ENCODE data around the gene TUBA8.

The TUBA8 gene

DNA sequence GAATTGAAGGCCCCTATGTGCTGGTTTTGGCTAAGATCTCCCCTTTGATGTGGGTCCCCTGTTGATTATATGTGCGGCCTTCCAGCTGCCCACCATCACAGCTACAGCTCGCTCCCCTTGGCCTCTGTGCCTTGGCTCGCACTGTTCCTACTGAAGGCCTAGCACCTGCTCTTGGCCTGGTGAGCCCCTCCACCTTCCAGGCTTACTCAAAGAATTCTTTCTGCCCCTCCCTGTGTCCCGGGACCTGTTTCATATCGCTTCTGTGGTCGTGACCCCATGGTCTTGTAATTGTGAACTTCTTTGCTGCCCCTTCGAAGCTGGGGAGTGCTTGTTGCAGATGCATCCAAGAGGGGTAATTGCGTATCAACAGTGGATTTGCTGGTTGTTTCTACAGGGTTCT, 20.3 kb upstream of the TUBA8 start:
- no peak for ATAC-seq
- TF ChIP-seq ISL1 (CRISPR knock-in tag; IDR thresholded peaks at IDR 0.05) (no peak), PPARA (CRISPR knock-in tag; IDR thresholded peaks at IDR 0.05; ENCODE audit: borderline replicate concordance) (no peak), ZC3H10 (CRISPR knock-in tag; IDR thresholded peaks at IDR 0.05) (no peak), ZNF8 (CRISPR knock-in tag; IDR thresholded peaks at IDR 0.05) (no peak), BACH2 (CRISPR knock-in tag; IDR thresholded peaks at IDR 0.05; ENCODE audit: borderline replicate concordance) (no peak), GLIS3 (CRISPR knock-in tag; IDR thresholded peaks at IDR 0.05) (no peak), ARNTL (CRISPR knock-in tag; IDR thresholded peaks at IDR 0.05; ENCODE audit: borderline replicate concordance, low read depth) (no peak), TSHZ2 (CRISPR knock-in tag; IDR thresholded peaks at IDR 0.05) (no peak), PATZ1 (CRISPR knock-in tag; IDR thresholded peaks at IDR 0.05; ENCODE audit: borderline replicate concordance) (no peak), ESRRG (CRISPR knock-in tag; IDR thresholded peaks at IDR 0.05) (no peak)
- TF ChIP-seq, protein P1, sequence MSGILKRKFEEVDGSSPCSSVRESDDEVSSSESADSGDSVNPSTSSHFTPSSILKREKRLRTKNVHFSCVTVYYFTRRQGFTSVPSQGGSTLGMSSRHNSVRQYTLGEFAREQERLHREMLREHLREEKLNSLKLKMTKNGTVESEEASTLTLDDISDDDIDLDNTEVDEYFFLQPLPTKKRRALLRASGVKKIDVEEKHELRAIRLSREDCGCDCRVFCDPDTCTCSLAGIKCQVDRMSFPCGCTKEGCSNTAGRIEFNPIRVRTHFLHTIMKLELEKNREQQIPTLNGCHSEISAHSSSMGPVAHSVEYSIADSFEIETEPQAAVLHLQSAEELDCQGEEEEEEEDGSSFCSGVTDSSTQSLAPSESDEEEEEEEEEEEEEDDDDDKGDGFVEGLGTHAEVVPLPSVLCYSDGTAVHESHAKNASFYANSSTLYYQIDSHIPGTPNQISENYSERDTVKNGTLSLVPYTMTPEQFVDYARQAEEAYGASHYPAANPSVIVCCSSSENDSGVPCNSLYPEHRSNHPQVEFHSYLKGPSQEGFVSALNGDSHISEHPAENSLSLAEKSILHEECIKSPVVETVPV (CRISPR knock-in tag; IDR thresholded peaks at IDR 0.05), result no peak

DNA sequence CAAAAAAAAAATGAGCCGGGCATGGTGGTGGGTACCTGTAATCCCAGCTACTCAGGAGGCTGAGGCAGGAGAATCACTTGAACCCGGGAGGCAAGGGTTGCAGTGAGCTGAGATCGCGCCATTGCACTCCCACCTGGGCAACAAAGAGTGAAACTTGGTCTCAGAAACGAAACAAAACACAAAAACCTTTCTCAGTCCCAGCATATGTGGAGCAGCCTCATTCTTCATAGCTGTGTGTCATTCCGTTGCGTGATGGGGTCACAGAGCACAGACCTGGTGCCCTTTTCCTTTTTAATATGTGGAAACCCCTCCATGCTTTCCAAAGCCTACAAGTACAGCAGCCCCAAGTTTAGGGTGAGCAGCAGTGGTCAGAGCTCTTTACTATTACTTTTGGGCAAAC, 19.1 kb upstream of the TUBA8 start:
- no peak for ATAC-seq
- TF ChIP-seq, protein P2, sequence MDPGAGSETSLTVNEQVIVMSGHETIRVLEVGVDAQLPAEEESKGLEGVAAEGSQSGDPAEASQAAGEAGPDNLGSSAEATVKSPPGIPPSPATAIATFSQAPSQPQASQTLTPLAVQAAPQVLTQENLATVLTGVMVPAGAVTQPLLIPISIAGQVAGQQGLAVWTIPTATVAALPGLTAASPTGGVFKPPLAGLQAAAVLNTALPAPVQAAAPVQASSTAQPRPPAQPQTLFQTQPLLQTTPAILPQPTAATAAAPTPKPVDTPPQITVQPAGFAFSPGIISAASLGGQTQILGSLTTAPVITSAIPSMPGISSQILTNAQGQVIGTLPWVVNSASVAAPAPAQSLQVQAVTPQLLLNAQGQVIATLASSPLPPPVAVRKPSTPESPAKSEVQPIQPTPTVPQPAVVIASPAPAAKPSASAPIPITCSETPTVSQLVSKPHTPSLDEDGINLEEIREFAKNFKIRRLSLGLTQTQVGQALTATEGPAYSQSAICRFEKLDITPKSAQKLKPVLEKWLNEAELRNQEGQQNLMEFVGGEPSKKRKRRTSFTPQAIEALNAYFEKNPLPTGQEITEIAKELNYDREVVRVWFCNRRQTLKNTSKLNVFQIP (CRISPR knock-in tag; IDR thresholded peaks at IDR 0.05; ENCODE audit: borderline replicate concordance, low read depth), result no peak
- TF ChIP-seq ZNF8 (CRISPR knock-in tag; IDR thresholded peaks at IDR 0.05), result no peak
- TF ChIP-seq BACH2 (CRISPR knock-in tag; IDR thresholded peaks at IDR 0.05; ENCODE audit: borderline replicate concordance), result no peak
- no peak for TF ChIP-seq CSDC2 (CRISPR knock-in tag; IDR thresholded peaks at IDR 0.05)
- no peak for TF ChIP-seq SNAI2 (CRISPR knock-in tag; IDR thresholded peaks at IDR 0.05)
- TF ChIP-seq, protein P1 (CRISPR knock-in tag; IDR thresholded peaks at IDR 0.05), result no peak
- TF ChIP-seq PPARA (CRISPR knock-in tag; IDR thresholded peaks at IDR 0.05; ENCODE audit: borderline replicate concordance), result no peak
- no peak for TF ChIP-seq ESRRG (CRISPR knock-in tag; IDR thresholded peaks at IDR 0.05)
- no peak for TF ChIP-seq TSHZ2 (CRISPR knock-in tag; IDR thresholded peaks at IDR 0.05)
- TF ChIP-seq ZFP3 (CRISPR knock-in tag; IDR thresholded peaks at IDR 0.05), result no peak
- TF ChIP-seq ZNF565 (CRISPR knock-in tag; conservative IDR thresholded peaks at IDR 0.05; ENCODE audit: low read depth), result no peak
- TF ChIP-seq CREB5 (CRISPR knock-in tag; IDR thresholded peaks at IDR 0.05; ENCODE audit: low read depth), result no peak
- TF ChIP-seq PATZ1 (CRISPR knock-in tag; IDR thresholded peaks at IDR 0.05; ENCODE audit: borderline replicate concordance), result no peak
- TF ChIP-seq RARB (CRISPR knock-in tag; IDR thresholded peaks at IDR 0.05), result no peak
- no peak for TF ChIP-seq OSR1 (CRISPR knock-in tag; IDR thresholded peaks at IDR 0.05)
- TF ChIP-seq ZFP30 (CRISPR knock-in tag; IDR thresholded peaks at IDR 0.05), result no peak
- TF ChIP-seq ZC3H10 (CRISPR knock-in tag; IDR thresholded peaks at IDR 0.05), result no peak
- no peak for TF ChIP-seq ZNF70 (CRISPR knock-in tag; IDR thresholded peaks at IDR 0.05)
